Upper lobe of right lung (tissue), 1 donor: ENCODE data around the gene CDH10. TPM values are rescaled to one million over a fixed set of nuclear protein-coding genes. Genes with fewer than 3 reads are reported as not detected.

Experiments
- ATAC-seq: fragments of 200-7000 bp; cut with Tn5 transposase; one replicate; pipeline ENCODE4 v1.9.1; 2020; ENCODE audit warnings: mild to moderate bottlenecking, moderate library complexity
- DNase-seq: peaks from one replicate; pipeline ENCODE4 v3.0.0-alpha.2; 2020
- H3K27ac ChIP-seq: fragments of 200-600 bp; one replicate; pipeline ENCODE4 v1.8.0; 2022
- H3K27me3 ChIP-seq: fragments of 200-600 bp; one replicate; pipeline ENCODE4 v1.8.0; 2022; ENCODE audit warnings: mild to moderate bottlenecking
- H3K36me3 ChIP-seq: fragments of 200-600 bp; one replicate; pipeline ENCODE4 v1.8.0; 2022
- H3K4me1 ChIP-seq: fragments of 200-600 bp; one replicate; pipeline ENCODE4 v1.8.0; 2022
- H3K4me3 ChIP-seq: fragments of 200-600 bp; one replicate; pipeline ENCODE4 v1.8.0; 2022; ENCODE audit warnings: mild to moderate bottlenecking
- H3K9me3 ChIP-seq: fragments of 200-600 bp; one replicate; pipeline ENCODE4 v1.8.0; 2022
- intact Hi-C: fragments of 100-400 bp; cut with DNase I; formaldehyde crosslinking; loops from one replicate; pipeline ENCODE4 v1.11.0; 2022
- total RNA-seq: library from RNA; stranded (reverse); fragmentation: NEBNext Ultra II Directional; extraction: Animal tissue kit (Norgen Biotek cat#: 25700); gene quantifications from one replicate; pipeline ENCODE4 v1.2.1, GENCODE V29; 2021
- TF ChIP-seq, protein P1 (sequence below): fragments of 200-600 bp; IDR thresholded peaks from one replicate; pipeline ENCODE4 v1.8.0; 2022; ENCODE audit warnings: antibody characterized with exemption
- donor health status: DM: no; HTN: yes; CAD: no; lungs with severe emphysema.

Gene CDH10
- total RNA-seq, 1 donor from 2014 or later: not detected

GRCh38 chr5:24646915-24647314 is 2.1 kb upstream of the CDH10 start:
- DNase-seq (no peak), ATAC-seq (no peak)
- Histone ChIP-seq H3K4me3 (no peak overlapping the region), H3K9me3 (no peaks in the 10 kb centered on the region), H3K36me3 (no peaks in the 10 kb centered on the region), H3K27ac (no peak overlapping the region), H3K4me1 (no peaks in the 10 kb centered on the region), H3K27me3 (peaks cover 14% of the 10 kb centered on the region)
- TF ChIP-seq, protein P1, sequence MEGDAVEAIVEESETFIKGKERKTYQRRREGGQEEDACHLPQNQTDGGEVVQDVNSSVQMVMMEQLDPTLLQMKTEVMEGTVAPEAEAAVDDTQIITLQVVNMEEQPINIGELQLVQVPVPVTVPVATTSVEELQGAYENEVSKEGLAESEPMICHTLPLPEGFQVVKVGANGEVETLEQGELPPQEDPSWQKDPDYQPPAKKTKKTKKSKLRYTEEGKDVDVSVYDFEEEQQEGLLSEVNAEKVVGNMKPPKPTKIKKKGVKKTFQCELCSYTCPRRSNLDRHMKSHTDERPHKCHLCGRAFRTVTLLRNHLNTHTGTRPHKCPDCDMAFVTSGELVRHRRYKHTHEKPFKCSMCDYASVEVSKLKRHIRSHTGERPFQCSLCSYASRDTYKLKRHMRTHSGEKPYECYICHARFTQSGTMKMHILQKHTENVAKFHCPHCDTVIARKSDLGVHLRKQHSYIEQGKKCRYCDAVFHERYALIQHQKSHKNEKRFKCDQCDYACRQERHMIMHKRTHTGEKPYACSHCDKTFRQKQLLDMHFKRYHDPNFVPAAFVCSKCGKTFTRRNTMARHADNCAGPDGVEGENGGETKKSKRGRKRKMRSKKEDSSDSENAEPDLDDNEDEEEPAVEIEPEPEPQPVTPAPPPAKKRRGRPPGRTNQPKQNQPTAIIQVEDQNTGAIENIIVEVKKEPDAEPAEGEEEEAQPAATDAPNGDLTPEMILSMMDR: no peak
- intact Hi-C loops: no loop called here

- H3K27ac ChIP-seq: no peak overlapping the region
- H3K4me1 ChIP-seq: no peaks in the 10 kb centered on the region
- no peaks in the 10 kb centered on the region for H3K36me3 ChIP-seq
- no peaks in the 10 kb centered on the region for H3K9me3 ChIP-seq
- intact Hi-C loops: no loop called here
- H3K4me3 ChIP-seq: no peak overlapping the region
- ATAC-seq (no peak), DNase-seq (no peak)
- TF ChIP-seq, protein P1: no peak
- peaks cover 14% of the 10 kb centered on the region for H3K27me3 ChIP-seq
Measured at GRCh38 chr5:24645483-24645882, 705 bp upstream of the CDH10 start.

GRCh38 chr5:24643880-24644279 is 898 bp downstream of the CDH10 start:
- Histone ChIP-seq H3K27ac (no peak overlapping the region), H3K36me3 (no peaks in the 10 kb centered on the region), H3K9me3 (no peaks in the 10 kb centered on the region), H3K27me3 (peaks cover 14% of the 10 kb centered on the region), H3K4me3 (no peak overlapping the region), H3K4me1 (no peaks in the 10 kb centered on the region)
- no peak for DNase-seq
- TF ChIP-seq, protein P1: no peak
- ATAC-seq: no peak
- intact Hi-C loops: no loop called here

DNA sequence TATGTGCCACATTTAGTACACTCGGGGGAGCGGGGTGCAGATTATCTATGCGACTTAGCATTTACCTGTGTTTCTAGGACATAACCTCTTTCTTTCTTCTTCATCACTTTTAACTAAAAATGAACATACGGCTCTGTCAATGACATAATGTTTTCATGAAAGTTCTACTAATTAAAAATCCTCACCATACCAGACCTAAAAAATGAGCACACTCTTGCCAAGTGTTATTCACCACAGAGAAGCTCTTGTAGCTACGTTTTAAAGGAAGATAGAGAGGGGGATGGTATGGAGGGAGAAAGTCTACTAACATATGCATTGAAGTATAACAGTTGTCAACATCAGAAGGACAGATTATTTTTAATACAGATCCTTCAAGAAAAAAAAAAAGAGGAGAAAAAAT is 1.6 kb downstream of the CDH10 start:
- Histone ChIP-seq H3K27me3 (peaks cover 14% of the 10 kb centered on the region), H3K36me3 (no peaks in the 10 kb centered on the region), H3K27ac (no peak overlapping the region), H3K9me3 (no peaks in the 10 kb centered on the region), H3K4me3 (no peak overlapping the region), H3K4me1 (no peaks in the 10 kb centered on the region)
- DNase-seq (no peak), ATAC-seq (no peak)
- TF ChIP-seq, protein P1: no peak
- intact Hi-C loops: no loop called here

- ATAC-seq (no peak), DNase-seq (no peak)
- Histone ChIP-seq H3K36me3 (no peaks in the 10 kb centered on the region), H3K27ac (no peak overlapping the region), H3K4me3 (no peak overlapping the region), H3K4me1 (no peaks in the 10 kb centered on the region), H3K27me3 (peaks cover 14% of the 10 kb centered on the region), H3K9me3 (no peaks in the 10 kb centered on the region)
- intact Hi-C loops: no loop called here
- TF ChIP-seq, protein P1: peak; percentile 47
Measured at GRCh38 chr5:24642022-24642421, 2.8 kb downstream of the CDH10 start.

GRCh38 chr5:24635209-24635608 is 9.6 kb downstream of the CDH10 start:
- no peak for DNase-seq
- no peak overlapping the region for H3K4me3 ChIP-seq
- H3K9me3 ChIP-seq: no peaks in the 10 kb centered on the region
- TF ChIP-seq, protein P1: no peak
- ATAC-seq: no peak
- H3K27me3 ChIP-seq: no peaks in the 10 kb centered on the region
- H3K27ac ChIP-seq: no peak overlapping the region
- no peaks in the 10 kb centered on the region for H3K4me1 ChIP-seq
- no peaks in the 10 kb centered on the region for H3K36me3 ChIP-seq
- intact Hi-C loops: no loop called here
